Fibroblast of lung (primary cell): ENCODE results near the gene JAKMIP1.
"Not testable (repeated sequence)": the region's sequence is repeated elsewhere in the genome, so short reads cannot be mapped to it uniquely, and the experiment has no call there.

Source experiments
- EZH2 ChIP-seq: IDR thresholded peaks from 2 replicates; pipeline ENCODE4 v1.5.1; 2012; ENCODE audit warnings: low read length, control low read depth, mild to moderate bottlenecking; ENCODE audit errors: missing control alignments
- TF ChIP-seq, protein P1 (sequence below), 2 donors: IDR thresholded peaks in 1 of 2; conservative IDR thresholded peaks in 1 of 2; 1 replicate in 1 of 2; 2 replicates in 1 of 2; pipeline ENCODE4 v1.5.1; 2011 to 2012; ENCODE audit warnings: low read length in 2 of 2, control low read depth in 1 of 2, inconsistent platforms in 1 of 2, low read depth in 1 of 2, mild to moderate bottlenecking in 1 of 2

DNA sequence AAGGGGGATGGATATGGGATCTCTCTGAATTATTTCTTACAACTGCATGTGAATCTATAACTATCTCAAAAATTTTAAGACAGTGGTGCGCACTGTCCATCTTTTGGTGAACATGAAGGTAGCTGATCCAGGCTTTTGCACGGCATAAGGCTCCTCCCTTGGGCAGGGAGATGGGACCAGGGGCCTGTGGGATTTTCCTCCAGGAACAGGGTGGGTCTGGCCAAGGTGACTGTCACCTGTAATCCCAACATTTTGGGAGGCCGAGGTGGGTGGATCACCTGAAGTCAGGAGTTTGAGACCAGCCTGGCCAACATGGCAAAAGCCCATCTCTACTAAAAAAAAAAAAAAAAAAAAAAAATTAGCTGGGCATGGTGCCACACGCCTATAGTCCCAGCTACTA is 8.9 kb upstream of the JAKMIP1 start:
- TF ChIP-seq, protein P1, sequence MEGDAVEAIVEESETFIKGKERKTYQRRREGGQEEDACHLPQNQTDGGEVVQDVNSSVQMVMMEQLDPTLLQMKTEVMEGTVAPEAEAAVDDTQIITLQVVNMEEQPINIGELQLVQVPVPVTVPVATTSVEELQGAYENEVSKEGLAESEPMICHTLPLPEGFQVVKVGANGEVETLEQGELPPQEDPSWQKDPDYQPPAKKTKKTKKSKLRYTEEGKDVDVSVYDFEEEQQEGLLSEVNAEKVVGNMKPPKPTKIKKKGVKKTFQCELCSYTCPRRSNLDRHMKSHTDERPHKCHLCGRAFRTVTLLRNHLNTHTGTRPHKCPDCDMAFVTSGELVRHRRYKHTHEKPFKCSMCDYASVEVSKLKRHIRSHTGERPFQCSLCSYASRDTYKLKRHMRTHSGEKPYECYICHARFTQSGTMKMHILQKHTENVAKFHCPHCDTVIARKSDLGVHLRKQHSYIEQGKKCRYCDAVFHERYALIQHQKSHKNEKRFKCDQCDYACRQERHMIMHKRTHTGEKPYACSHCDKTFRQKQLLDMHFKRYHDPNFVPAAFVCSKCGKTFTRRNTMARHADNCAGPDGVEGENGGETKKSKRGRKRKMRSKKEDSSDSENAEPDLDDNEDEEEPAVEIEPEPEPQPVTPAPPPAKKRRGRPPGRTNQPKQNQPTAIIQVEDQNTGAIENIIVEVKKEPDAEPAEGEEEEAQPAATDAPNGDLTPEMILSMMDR (conservative IDR thresholded peaks at IDR 0.05 in 1 of 2, IDR thresholded peaks at IDR 0.05 in 1 of 2; ENCODE audit: low read depth in 1 of 2, low read length in 2 of 2), result not testable (repeated sequence)
- not testable (repeated sequence) for TF ChIP-seq EZH2
